Neuron (in vitro differentiated cells): ENCODE data around the gene AMN.

ENCODE experiments used
- H2AFZ ChIP-seq: one replicate; pipeline ENCODE4 v1.6.1; 2013; ENCODE audit warnings: low read depth, mild to moderate bottlenecking, inconsistent platforms, low read length, moderate library complexity
- H3K27me3 ChIP-seq: one replicate; pipeline ENCODE4 v1.6.1; 2013; ENCODE audit warnings: low read length; ENCODE audit not compliant: insufficient read depth
- H3K36me3 ChIP-seq: one replicate; pipeline ENCODE4 v1.6.1; 2013; ENCODE audit warnings: low read length; ENCODE audit not compliant: insufficient read depth
- H3K4me1 ChIP-seq: one replicate; pipeline ENCODE4 v1.6.1; 2013; ENCODE audit warnings: low read length; ENCODE audit not compliant: insufficient read depth
- H3K4me3 ChIP-seq: 2 replicates; pipeline ENCODE4 v1.5.1; 2013; ENCODE audit warnings: mild to moderate bottlenecking, low read length, moderate library complexity
- H3K9me3 ChIP-seq: one replicate; pipeline ENCODE4 v1.6.1; 2013; ENCODE audit warnings: low read length

The AMN gene

GRCh38 chr14:102942069-102942468 is 19.6 kb downstream of the AMN start:
- peaks cover 74% of the 10 kb centered on the region for H3K36me3 ChIP-seq

GRCh38 chr14:102943454-102943853 is 21.0 kb downstream of the AMN start:
- no peak overlapping the region for H2AFZ ChIP-seq
- no peaks in the 10 kb centered on the region for H3K4me1 ChIP-seq
- H3K9me3 ChIP-seq: no peaks in the 10 kb centered on the region
- peaks cover 76% of the 10 kb centered on the region for H3K36me3 ChIP-seq
- no peak overlapping the region for H3K4me3 ChIP-seq
- H3K27me3 ChIP-seq: no peaks in the 10 kb centered on the region

More at GRCh38 chr14:102942069-102942468, 19.6 kb downstream of the AMN start:
- H3K4me3 ChIP-seq: no peak overlapping the region
- no peaks in the 10 kb centered on the region for H3K9me3 ChIP-seq
- H3K27me3 ChIP-seq: no peaks in the 10 kb centered on the region
- no peak overlapping the region for H2AFZ ChIP-seq
- H3K4me1 ChIP-seq: no peaks in the 10 kb centered on the region

GRCh38 chr14:102943979-102944378 is 21.5 kb downstream of the AMN start:
- Histone ChIP-seq H3K9me3 (no peaks in the 10 kb centered on the region), H3K4me1 (no peaks in the 10 kb centered on the region), H3K4me3 (no peak overlapping the region), H3K27me3 (no peaks in the 10 kb centered on the region), H2AFZ (no peak overlapping the region), H3K36me3 (peaks cover 80% of the 10 kb centered on the region)

- Histone ChIP-seq H3K27me3 (no peaks in the 10 kb centered on the region), H3K4me3 (no peak overlapping the region), H3K4me1 (no peaks in the 10 kb centered on the region), H3K36me3 (peaks cover 81% of the 10 kb centered on the region), H3K9me3 (no peaks in the 10 kb centered on the region), H2AFZ (no peak overlapping the region)
Observed at GRCh38 chr14:102944448-102945330, 22.2 kb downstream of the AMN start.

GRCh38 chr14:102945346-102946130 is 23.1 kb downstream of the AMN start:
- H3K36me3 ChIP-seq: peaks cover 82% of the 10 kb centered on the region
- no peaks in the 10 kb centered on the region for H3K4me1 ChIP-seq
- no peaks in the 10 kb centered on the region for H3K27me3 ChIP-seq
- no peak overlapping the region for H3K4me3 ChIP-seq
- H3K9me3 ChIP-seq: no peaks in the 10 kb centered on the region
- no peak overlapping the region for H2AFZ ChIP-seq

GRCh38 chr14:102947321-102948103 is 25.0 kb downstream of the AMN start:
- H3K4me3 ChIP-seq: no peak overlapping the region
- no peaks in the 10 kb centered on the region for H3K27me3 ChIP-seq
- peaks cover 80% of the 10 kb centered on the region for H3K36me3 ChIP-seq
- no peaks in the 10 kb centered on the region for H3K9me3 ChIP-seq
- no peaks in the 10 kb centered on the region for H3K4me1 ChIP-seq
- H2AFZ ChIP-seq: no peak overlapping the region

GRCh38 chr14:102948698-102949061 is 26.2 kb downstream of the AMN start:
- Histone ChIP-seq H3K9me3 (no peaks in the 10 kb centered on the region), H3K4me1 (no peaks in the 10 kb centered on the region), H3K27me3 (no peaks in the 10 kb centered on the region), H3K4me3 (no peak overlapping the region), H3K36me3 (peaks cover 85% of the 10 kb centered on the region), H2AFZ (no peak overlapping the region)

GRCh38 chr14:102949062-102949800 is 26.8 kb downstream of the AMN start:
- peaks cover 85% of the 10 kb centered on the region for H3K36me3 ChIP-seq
- no peaks in the 10 kb centered on the region for H3K9me3 ChIP-seq
- no peak overlapping the region for H2AFZ ChIP-seq
- no peaks in the 10 kb centered on the region for H3K4me1 ChIP-seq
- no peaks in the 10 kb centered on the region for H3K27me3 ChIP-seq
- H3K4me3 ChIP-seq: no peak overlapping the region

GRCh38 chr14:102949801-102950451 is 27.5 kb downstream of the AMN start:
- Histone ChIP-seq H3K36me3 (peaks cover 85% of the 10 kb centered on the region), H3K4me3 (no peak overlapping the region), H2AFZ (no peak overlapping the region), H3K4me1 (no peaks in the 10 kb centered on the region), H3K9me3 (no peaks in the 10 kb centered on the region), H3K27me3 (no peaks in the 10 kb centered on the region)

- Histone ChIP-seq H3K4me3 (no peak overlapping the region), H2AFZ (no peak overlapping the region), H3K9me3 (no peaks in the 10 kb centered on the region), H3K36me3 (peaks cover 83% of the 10 kb centered on the region), H3K4me1 (no peaks in the 10 kb centered on the region), H3K27me3 (no peaks in the 10 kb centered on the region)
Observed at GRCh38 chr14:102951034-102951433, 28.6 kb downstream of the AMN start.

- Histone ChIP-seq H3K4me1 (no peaks in the 10 kb centered on the region), H2AFZ (no peak overlapping the region), H3K27me3 (no peaks in the 10 kb centered on the region), H3K9me3 (no peaks in the 10 kb centered on the region), H3K4me3 (no peak overlapping the region), H3K36me3 (peaks cover 82% of the 10 kb centered on the region)
Observed at GRCh38 chr14:102951799-102952198, 29.3 kb downstream of the AMN start.

GRCh38 chr14:102952276-102952675 is 29.8 kb downstream of the AMN start:
- Histone ChIP-seq H3K27me3 (no peaks in the 10 kb centered on the region), H3K4me1 (no peaks in the 10 kb centered on the region), H2AFZ (no peak overlapping the region), H3K4me3 (no peak overlapping the region), H3K9me3 (no peaks in the 10 kb centered on the region), H3K36me3 (peaks cover 82% of the 10 kb centered on the region)
